Measurements from ENCODE around the gene MYADM.

Gene MYADM

GRCh38 chr19:53917356-53917755, 49.7 kb downstream of the MYADM start:
- H3K18ac ChIP-seq (ENCODE audit: low read length): no peak overlapping the region
- H3K23ac ChIP-seq (ENCODE audit: low read length): no peak overlapping the region
- H3K4me3 ChIP-seq (ENCODE audit: low read depth, low read length): no peak overlapping the region
- H3K14ac ChIP-seq (ENCODE audit: low read length): no peak overlapping the region
- no peak overlapping the region for H2BK12ac ChIP-seq (ENCODE audit: low read length)
- no peaks in the 10 kb centered on the region for H3K4me1 ChIP-seq (ENCODE audit: control insufficient read depth in 1 of 2, insufficient read depth in 2 of 2, low read length in 2 of 2)
- DNase-seq: no peak
- H3K36me3 ChIP-seq (ENCODE audit: control insufficient read depth in 1 of 2, insufficient read depth in 2 of 2, low read length in 2 of 2): no peaks in the 10 kb centered on the region
- H4K8ac ChIP-seq (ENCODE audit: low read depth, low read length): no peak overlapping the region
- H3K27me3 ChIP-seq (ENCODE audit: insufficient read depth, low read length): no peaks in the 10 kb centered on the region
- no peak overlapping the region for H2AK5ac ChIP-seq (ENCODE audit: low read length)
- H2AFZ ChIP-seq (ENCODE audit: insufficient read depth, low read length, poor library complexity): no peak overlapping the region
- H3K4me2 ChIP-seq (ENCODE audit: low read length): no peak overlapping the region
- no peak overlapping the region for H3K27ac ChIP-seq (ENCODE audit: low read depth, low read length)
- no peaks in the 10 kb centered on the region for H3K79me2 ChIP-seq (ENCODE audit: control insufficient read depth, insufficient read depth, low read length, poor library complexity)
- no peak overlapping the region for H2BK120ac ChIP-seq (ENCODE audit: insufficient read depth, low read length, poor library complexity)
- H4K12ac ChIP-seq (ENCODE audit: low read depth, low read length): no peak overlapping the region
- no peak overlapping the region for H3K4ac ChIP-seq (ENCODE audit: low read depth, low read length)
- no CpG with 5 or more reads among the region's 7 CpGs for WGBS (ENCODE audit: extremely low coverage, insufficient coverage, insufficient read length)
- no peak overlapping the region for H3K9ac ChIP-seq (ENCODE audit: low read length)
- H2BK5ac ChIP-seq (ENCODE audit: low read depth, low read length, poor library complexity): no peak overlapping the region
- no peaks in the 10 kb centered on the region for H3K9me3 ChIP-seq (ENCODE audit: insufficient read depth, low read depth, low read length)
- H3K79me1 ChIP-seq (ENCODE audit: low read length): no peaks in the 10 kb centered on the region
- H4K91ac ChIP-seq (ENCODE audit: low read depth, low read length): no peak overlapping the region

Measured in trophoblast cell (in vitro differentiated cells and primary cell).